Keratinocyte (primary cell): ENCODE measurements around the gene FOXJ3. TPM values are rescaled to one million over a fixed set of nuclear protein-coding genes. Genes with fewer than 3 reads are reported as not detected.

Source experiments
- DNase-seq: peaks from one replicate; pipeline ENCODE4 v3.0.0-alpha.2; 2011; ENCODE audit warnings: low read depth, missing footprints, low spot score
- FAIRE-seq: peaks from 2 replicates; lab custom pipeline; 2011; peaks lifted over from hg19 to GRCh38; lab: Jason Lieb, UNC
- H2AFZ ChIP-seq: 2 replicates; pipeline ENCODE4 v1.6.0; 2012; ENCODE audit warnings: low read length, control low read depth, inconsistent platforms; ENCODE audit not compliant: control insufficient read depth
- H3K27ac ChIP-seq: 2 replicates; pipeline ENCODE4 v1.5.1; 2011; ENCODE audit warnings: low read length; ENCODE audit not compliant: control insufficient read depth, insufficient read depth
- H3K27me3 ChIP-seq: 3 replicates; pipeline ENCODE4 v1.6.0; 2011; ENCODE audit warnings: low read length; ENCODE audit not compliant: control insufficient read depth, insufficient read depth; ENCODE audit errors: extremely low read depth
- H3K36me3 ChIP-seq, 2 experiments: 2 replicates in 1 of 2; 3 replicates in 1 of 2; pipeline ENCODE4 v1.5.1; 2011; ENCODE audit warnings: low read length in 2 of 2, mild to moderate bottlenecking in 1 of 2; ENCODE audit not compliant: control insufficient read depth in 2 of 2, insufficient read depth in 2 of 2; ENCODE audit errors: extremely low read depth in 1 of 2
- H3K4me1 ChIP-seq: 3 replicates; pipeline ENCODE4 v1.5.1; 2011; ENCODE audit warnings: low read length; ENCODE audit not compliant: control insufficient read depth, insufficient read depth; ENCODE audit errors: extremely low read depth
- H3K4me2 ChIP-seq: 3 replicates; pipeline ENCODE4 v1.6.0; 2011; ENCODE audit warnings: low read depth, low read length; ENCODE audit not compliant: control insufficient read depth, insufficient read depth; ENCODE audit errors: extremely low read depth
- H3K4me3 ChIP-seq, 3 experiments: fragments of 200-600 bp in 1 of 3; sonication (generic) in 1 of 3; 2 replicates in 2 of 3; 3 replicates in 1 of 3; pipeline ENCODE4 v1.5.1; 2011 to 2016; ENCODE audit warnings: low read length in 3 of 3, mild to moderate bottlenecking in 3 of 3, control low read depth in 2 of 3, inconsistent platforms in 1 of 3, low read depth in 1 of 3, mixed read lengths in 1 of 3, mixed run types in 1 of 3, moderate library complexity in 1 of 3; ENCODE audit not compliant: control insufficient read depth in 2 of 3, insufficient read depth in 2 of 3; ENCODE audit errors: extremely low read depth in 1 of 3
- H3K79me2 ChIP-seq: 2 replicates; pipeline ENCODE4 v1.6.0; 2012; ENCODE audit warnings: low read length; ENCODE audit not compliant: control insufficient read depth, insufficient read depth
- H3K9ac ChIP-seq: 3 replicates; pipeline ENCODE4 v1.6.0; 2011; ENCODE audit warnings: low read length; ENCODE audit not compliant: control insufficient read depth, insufficient read depth; ENCODE audit errors: extremely low read depth
- H3K9me1 ChIP-seq: 3 replicates; pipeline ENCODE4 v1.6.0; 2011; ENCODE audit warnings: low read length; ENCODE audit not compliant: control insufficient read depth, insufficient read depth; ENCODE audit errors: extremely low read depth
- H3K9me3 ChIP-seq: 2 replicates; pipeline ENCODE4 v1.5.1; 2012; ENCODE audit warnings: low read depth, low read length; ENCODE audit not compliant: control insufficient read depth
- H4K20me1 ChIP-seq: 3 replicates; pipeline ENCODE4 v1.6.0; 2011; ENCODE audit warnings: low read length; ENCODE audit not compliant: control insufficient read depth, insufficient read depth; ENCODE audit errors: extremely low read depth
- EZH2 ChIP-seq: IDR thresholded peaks from one replicate; pipeline ENCODE4 v1.6.1; 2012; ENCODE audit warnings: inconsistent platforms, mild to moderate bottlenecking, low read length, moderate library complexity
- dilution Hi-C: fragments of 300-500 bp; cut with MboI; formaldehyde crosslinking; loops from one replicate; pipeline ENCODE4 v1.7.0; 2020; ENCODE audit warnings: low sequenced_read_pairs; ENCODE audit not compliant: extremely low pct_ligation_motif_present
- polyA plus RNA-seq, 5 experiments: library from polyadenylated mRNA; depleted of rRNA in 3 of 5; stranded (reverse) in 3 of 5; stranded (forward) in 1 of 5; unstranded in 1 of 5; fragments of >200 nt; gene quantifications; 1 replicate in 1 of 5; 2 replicates in 3 of 5; 3 replicates in 1 of 5; pipeline versions ENCODE4 v1.2.1 to v1.2.3, GENCODE V29; 2011 to 2012; ENCODE audit warnings: missing spikeins in 2 of 5, low read depth in 1 of 5, low replicate concordance in 1 of 5
- TF ChIP-seq, protein P1 (sequence below), 3 experiments: IDR thresholded peaks in 1 of 3; conservative IDR thresholded peaks in 1 of 3; optimal IDR thresholded peaks in 1 of 3; 2 replicates in 2 of 3; 3 replicates in 1 of 3; pipeline versions ENCODE3 to v1.5.1; 2011; ENCODE audit warnings: low read length in 3 of 3, mild to moderate bottlenecking in 3 of 3, moderate library complexity in 2 of 3, control low read depth in 1 of 3, inconsistent platforms in 1 of 3; ENCODE audit not compliant: insufficient read depth in 2 of 3; ENCODE audit errors: extremely low read depth in 1 of 3

Gene FOXJ3
- polyA plus RNA-seq, 1 donor (not counting 4 experiments of a cell fraction or from before 2014, with no cell fraction given), result 40.2 TPM

DNA sequence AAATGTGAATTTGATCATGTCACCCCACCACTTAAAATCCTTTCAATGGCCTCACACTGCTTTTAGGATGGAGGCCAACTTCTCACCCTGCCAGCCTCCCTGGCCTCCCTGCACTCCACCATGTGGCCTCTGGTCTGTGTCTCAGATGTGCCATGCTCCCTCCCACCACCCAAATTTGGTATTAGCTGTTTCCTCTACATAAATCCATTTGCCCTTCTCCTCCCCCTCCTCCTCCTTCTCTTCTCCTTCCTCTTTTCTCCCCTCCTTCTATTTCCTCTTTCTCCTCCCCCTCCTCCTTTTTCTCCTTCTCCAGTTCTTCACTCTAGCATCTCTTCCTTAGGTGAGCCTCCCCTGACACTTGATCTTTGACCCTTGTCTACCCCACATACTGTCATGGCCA lies 198.6 kb downstream of the FOXJ3 start:
- no peak overlapping the region for H3K4me3 ChIP-seq
- H3K27ac ChIP-seq, result no peak overlapping the region
- H3K27me3 ChIP-seq, result peaks cover 10% of the 10 kb centered on the region
- no peaks in the 10 kb centered on the region for H3K9me1 ChIP-seq
- no peaks in the 10 kb centered on the region for H3K9me3 ChIP-seq
- H3K4me1 ChIP-seq, result no peaks in the 10 kb centered on the region
- H3K79me2 ChIP-seq, result no peaks in the 10 kb centered on the region
- no peak overlapping the region for H2AFZ ChIP-seq
- H3K4me2 ChIP-seq, result no peak overlapping the region
- DNase-seq (no peak), FAIRE-seq (no peak)
- dilution Hi-C loops, result no loop called here
- TF ChIP-seq, protein P1, sequence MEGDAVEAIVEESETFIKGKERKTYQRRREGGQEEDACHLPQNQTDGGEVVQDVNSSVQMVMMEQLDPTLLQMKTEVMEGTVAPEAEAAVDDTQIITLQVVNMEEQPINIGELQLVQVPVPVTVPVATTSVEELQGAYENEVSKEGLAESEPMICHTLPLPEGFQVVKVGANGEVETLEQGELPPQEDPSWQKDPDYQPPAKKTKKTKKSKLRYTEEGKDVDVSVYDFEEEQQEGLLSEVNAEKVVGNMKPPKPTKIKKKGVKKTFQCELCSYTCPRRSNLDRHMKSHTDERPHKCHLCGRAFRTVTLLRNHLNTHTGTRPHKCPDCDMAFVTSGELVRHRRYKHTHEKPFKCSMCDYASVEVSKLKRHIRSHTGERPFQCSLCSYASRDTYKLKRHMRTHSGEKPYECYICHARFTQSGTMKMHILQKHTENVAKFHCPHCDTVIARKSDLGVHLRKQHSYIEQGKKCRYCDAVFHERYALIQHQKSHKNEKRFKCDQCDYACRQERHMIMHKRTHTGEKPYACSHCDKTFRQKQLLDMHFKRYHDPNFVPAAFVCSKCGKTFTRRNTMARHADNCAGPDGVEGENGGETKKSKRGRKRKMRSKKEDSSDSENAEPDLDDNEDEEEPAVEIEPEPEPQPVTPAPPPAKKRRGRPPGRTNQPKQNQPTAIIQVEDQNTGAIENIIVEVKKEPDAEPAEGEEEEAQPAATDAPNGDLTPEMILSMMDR (optimal IDR thresholded peaks at IDR 0.05 in 1 of 3, IDR thresholded peaks at IDR 0.05 in 1 of 3, conservative IDR thresholded peaks at IDR 0.05 in 1 of 3; ENCODE audit: extremely low read depth in 1 of 3, insufficient read depth in 2 of 3, low read length in 3 of 3), result no peak
- no peak for TF ChIP-seq EZH2
- H3K36me3 ChIP-seq, result no peaks in the 10 kb centered on the region
- no peaks in the 10 kb centered on the region for H4K20me1 ChIP-seq
- no peak overlapping the region for H3K9ac ChIP-seq

DNA sequence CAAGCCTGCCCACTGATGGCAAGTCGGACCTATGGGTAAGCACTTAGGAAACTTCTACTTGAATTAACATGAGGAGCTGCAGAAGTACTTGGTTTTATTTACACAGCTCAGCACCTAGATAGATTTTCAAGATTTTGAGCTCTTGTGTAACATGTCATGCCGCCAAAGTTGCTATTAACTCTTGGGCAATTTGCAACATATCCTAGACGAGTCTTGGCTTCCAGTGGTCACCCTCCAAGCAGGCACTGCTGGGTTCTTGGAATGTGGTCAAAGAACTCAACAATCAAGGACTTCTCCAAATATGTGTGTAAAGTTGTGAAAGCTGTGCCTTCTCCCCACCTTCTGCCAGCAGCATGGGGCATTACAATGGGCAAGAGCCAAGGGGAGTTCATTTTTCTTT lies 199.6 kb downstream of the FOXJ3 start:
- dilution Hi-C loops, result no loop called here
- no peak for FAIRE-seq

More for the DNA sequence above, 199.6 kb downstream of the FOXJ3 start:
- H3K9ac ChIP-seq, result no peak overlapping the region
- no peak for DNase-seq
- no peaks in the 10 kb centered on the region for H3K4me1 ChIP-seq
- H3K36me3 ChIP-seq, result no peaks in the 10 kb centered on the region
- H3K79me2 ChIP-seq, result no peaks in the 10 kb centered on the region
- peaks cover 10% of the 10 kb centered on the region for H3K27me3 ChIP-seq
- TF ChIP-seq, protein P1 (optimal IDR thresholded peaks at IDR 0.05 in 1 of 3, IDR thresholded peaks at IDR 0.05 in 1 of 3, conservative IDR thresholded peaks at IDR 0.05 in 1 of 3; ENCODE audit: extremely low read depth in 1 of 3, insufficient read depth in 2 of 3, low read length in 3 of 3), result no peak
- TF ChIP-seq EZH2, result no peak
- no peak overlapping the region for H3K27ac ChIP-seq
- H3K4me3 ChIP-seq, result no peak overlapping the region
- H3K4me2 ChIP-seq, result no peak overlapping the region
- no peak overlapping the region for H2AFZ ChIP-seq
- H4K20me1 ChIP-seq, result no peaks in the 10 kb centered on the region
- no peaks in the 10 kb centered on the region for H3K9me3 ChIP-seq
- H3K9me1 ChIP-seq, result no peaks in the 10 kb centered on the region
